HepG2 (cell line): ENCODE measurements around the gene PXDC1. TPM values are rescaled to one million over a fixed set of nuclear protein-coding genes. Genes with fewer than 3 reads are reported as not detected.

ENCODE experiments used
- E2F5 ChIP-seq: sonication (generic); formaldehyde crosslinking; conservative IDR thresholded peaks from 2 replicates; pipeline ENCODE4 v1.4.0; 2020; ENCODE audit warnings: missing genetic modification reagents
- FOSL1 ChIP-seq: sonication (generic); formaldehyde crosslinking; IDR thresholded peaks from 2 replicates; pipeline ENCODE4 v1.9.0; 2021; ENCODE audit warnings: missing genetic modification reagents, borderline replicate concordance
- HNRNPK ChIP-seq: fragments of 200-400 bp; formaldehyde crosslinking; IDR thresholded peaks from 2 replicates; pipeline ENCODE4 v1.6.1; 2018; ENCODE audit warnings: low read length, low read depth, moderate library complexity, mild to moderate bottlenecking; ENCODE audit not compliant: poor library complexity, severe bottlenecking
- KLF12 ChIP-seq: sonication (generic); formaldehyde crosslinking; IDR thresholded peaks from 2 replicates; pipeline ENCODE4 v1.4.0; 2020; ENCODE audit warnings: missing genetic modification reagents, borderline replicate concordance
- PAXIP1 ChIP-seq: sonication (generic); formaldehyde crosslinking; conservative IDR thresholded peaks from 2 replicates; pipeline ENCODE4 v1.4.0; 2020; ENCODE audit warnings: mild to moderate bottlenecking, missing genetic modification reagents, moderate library complexity
- WIZ ChIP-seq: sonication (generic); formaldehyde crosslinking; IDR thresholded peaks from 2 replicates; pipeline ENCODE4 v1.5.1; 2020; ENCODE audit warnings: mild to moderate bottlenecking, missing genetic modification reagents
- ZBTB42 ChIP-seq: sonication (generic); formaldehyde crosslinking; IDR thresholded peaks from 2 replicates; pipeline ENCODE4 v1.5.0; 2020; ENCODE audit warnings: mild to moderate bottlenecking, missing genetic modification reagents
- ZFP37 ChIP-seq: sonication (generic); formaldehyde crosslinking; IDR thresholded peaks from 2 replicates; pipeline ENCODE4 v1.4.0; 2020; ENCODE audit warnings: missing genetic modification reagents, borderline replicate concordance
- ZNF253 ChIP-seq: sonication (generic); formaldehyde crosslinking; IDR thresholded peaks from 2 replicates; pipeline ENCODE4 v1.8.0; 2022; ENCODE audit warnings: mild to moderate bottlenecking, missing genetic modification reagents, borderline replicate concordance
- ZNF264 ChIP-seq: sonication (generic); formaldehyde crosslinking; IDR thresholded peaks from 2 replicates; pipeline ENCODE4 v1.4.0; 2020; ENCODE audit warnings: missing genetic modification reagents
- ZNF33B ChIP-seq: sonication (generic); formaldehyde crosslinking; IDR thresholded peaks from 2 replicates; pipeline ENCODE4 v1.5.1; 2020; ENCODE audit warnings: mild to moderate bottlenecking, missing genetic modification reagents
- ZNF552 ChIP-seq: sonication (generic); formaldehyde crosslinking; IDR thresholded peaks from 2 replicates; pipeline ENCODE4 v1.9.0; 2022; ENCODE audit warnings: missing genetic modification reagents, mild to moderate bottlenecking, borderline replicate concordance
- ZNF564 ChIP-seq: sonication (generic); formaldehyde crosslinking; IDR thresholded peaks from 2 replicates; pipeline ENCODE4 v1.8.1; 2023; ENCODE audit warnings: mild to moderate bottlenecking, missing genetic modification reagents
- polyA plus RNA-seq, 8 experiments: library from polyadenylated mRNA; depleted of rRNA in 3 of 8; stranded (reverse) in 7 of 8; unstranded in 1 of 8; fragments of >200 nt; fragmentation: Illumina TruSeq in 4 of 8; extraction: Trizol in 4 of 8; gene quantifications; 2 replicates each; pipeline versions ENCODE4 v1.2.1 to v1.2.3, GENCODE V29; 2011 to 2016; ENCODE audit warnings: low read depth in 4 of 8, missing spikeins in 1 of 8, mixed read lengths in 1 of 8; ENCODE audit not compliant: insufficient read depth in 1 of 8
- total RNA-seq, 5 experiments: library from RNA; depleted of rRNA; stranded (reverse); fragments of >200 nt; fragmentation: Illumina TruSeq; extraction: Trizol; gene quantifications; 2 replicates each; pipeline ENCODE4 v1.2.3, GENCODE V29; 2016; ENCODE audit warnings: low read depth in 1 of 5
- TF ChIP-seq, protein P1 (sequence below): sonication (generic); formaldehyde crosslinking; IDR thresholded peaks from 2 replicates; pipeline ENCODE4 v1.5.0; 2020; ENCODE audit warnings: missing genetic modification reagents
- TF ChIP-seq, protein P2 (sequence below): sonication (generic); formaldehyde crosslinking; IDR thresholded peaks from 2 replicates; pipeline ENCODE4 v1.9.0; 2021; ENCODE audit warnings: missing genetic modification reagents, borderline replicate concordance
- TF ChIP-seq, protein P3 (sequence below): sonication (generic); formaldehyde crosslinking; conservative IDR thresholded peaks from 2 replicates; pipeline ENCODE4 v1.5.0; 2020; ENCODE audit warnings: missing genetic modification reagents
- TF ChIP-seq, protein P4 (sequence below): sonication (generic); formaldehyde crosslinking; IDR thresholded peaks from 2 replicates; pipeline ENCODE4 v1.4.0; 2020; ENCODE audit warnings: mild to moderate bottlenecking, missing genetic modification reagents
- TF ChIP-seq, protein P5 (sequence below): sonication (generic); formaldehyde crosslinking; IDR thresholded peaks from 2 replicates; pipeline ENCODE4 v1.5.1; 2020; ENCODE audit warnings: mild to moderate bottlenecking, missing genetic modification reagents, borderline replicate concordance

Gene PXDC1
- total and polyA plus RNA-seq, 2 of the 13 experiments (the other 11 are each of a cell fraction or from before 2014, with no cell fraction given): 32.4 to 34.7 TPM

GRCh38 chr6:3750317-3751076 is 1.0 kb downstream of the PXDC1 start (continued):
- TF ChIP-seq, protein P1, sequence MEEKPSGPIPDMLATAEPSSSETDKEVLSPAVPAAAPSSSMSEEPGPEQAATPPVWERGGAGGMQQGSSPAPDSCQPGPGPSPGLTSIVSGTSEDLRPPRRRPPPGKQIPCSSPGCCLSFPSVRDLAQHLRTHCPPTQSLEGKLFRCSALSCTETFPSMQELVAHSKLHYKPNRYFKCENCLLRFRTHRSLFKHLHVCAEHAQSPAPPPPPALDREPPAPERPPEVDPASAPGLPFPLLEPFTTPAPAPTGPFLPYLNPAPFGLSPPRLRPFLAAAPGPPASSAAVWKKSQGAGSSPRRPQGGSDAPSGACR: peak; percentile 92; the same call in 1 of the 2 replicates
- TF ChIP-seq ZNF552 (CRISPR knock-in tag): peak; percentile 66; the same call in 1 of the 2 replicates
- TF ChIP-seq, protein P2, sequence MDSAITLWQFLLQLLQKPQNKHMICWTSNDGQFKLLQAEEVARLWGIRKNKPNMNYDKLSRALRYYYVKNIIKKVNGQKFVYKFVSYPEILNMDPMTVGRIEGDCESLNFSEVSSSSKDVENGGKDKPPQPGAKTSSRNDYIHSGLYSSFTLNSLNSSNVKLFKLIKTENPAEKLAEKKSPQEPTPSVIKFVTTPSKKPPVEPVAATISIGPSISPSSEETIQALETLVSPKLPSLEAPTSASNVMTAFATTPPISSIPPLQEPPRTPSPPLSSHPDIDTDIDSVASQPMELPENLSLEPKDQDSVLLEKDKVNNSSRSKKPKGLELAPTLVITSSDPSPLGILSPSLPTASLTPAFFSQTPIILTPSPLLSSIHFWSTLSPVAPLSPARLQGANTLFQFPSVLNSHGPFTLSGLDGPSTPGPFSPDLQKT (CRISPR knock-in tag): no peak
- TF ChIP-seq ZNF253 (CRISPR knock-in tag): 0 out of 2 replicates have a peak, but pooled peaks have one; percentile 42
- peak; percentile 70; the same call in 1 of the 2 replicates for TF ChIP-seq KLF12 (CRISPR knock-in tag)
- TF ChIP-seq PAXIP1 (CRISPR knock-in tag): peak; percentile 43
- TF ChIP-seq E2F5 (CRISPR knock-in tag): peak; percentile 59; the same call in 1 of the 2 replicates
- no peak for TF ChIP-seq ZNF564 (CRISPR knock-in tag)
- TF ChIP-seq ZNF264 (CRISPR knock-in tag): no peak
- TF ChIP-seq WIZ: no peak; the same call in 1 of the 2 replicates
- TF ChIP-seq HNRNPK: peak; percentile 87
- TF ChIP-seq ZBTB42 (CRISPR knock-in tag): peak; percentile 87
- no peak for TF ChIP-seq ZNF33B (CRISPR knock-in tag)
- TF ChIP-seq, protein P3, sequence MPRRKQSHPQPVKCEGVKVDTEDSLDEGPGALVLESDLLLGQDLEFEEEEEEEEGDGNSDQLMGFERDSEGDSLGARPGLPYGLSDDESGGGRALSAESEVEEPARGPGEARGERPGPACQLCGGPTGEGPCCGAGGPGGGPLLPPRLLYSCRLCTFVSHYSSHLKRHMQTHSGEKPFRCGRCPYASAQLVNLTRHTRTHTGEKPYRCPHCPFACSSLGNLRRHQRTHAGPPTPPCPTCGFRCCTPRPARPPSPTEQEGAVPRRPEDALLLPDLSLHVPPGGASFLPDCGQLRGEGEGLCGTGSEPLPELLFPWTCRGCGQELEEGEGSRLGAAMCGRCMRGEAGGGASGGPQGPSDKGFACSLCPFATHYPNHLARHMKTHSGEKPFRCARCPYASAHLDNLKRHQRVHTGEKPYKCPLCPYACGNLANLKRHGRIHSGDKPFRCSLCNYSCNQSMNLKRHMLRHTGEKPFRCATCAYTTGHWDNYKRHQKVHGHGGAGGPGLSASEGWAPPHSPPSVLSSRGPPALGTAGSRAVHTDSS (CRISPR knock-in tag): no peak
- TF ChIP-seq, protein P4, sequence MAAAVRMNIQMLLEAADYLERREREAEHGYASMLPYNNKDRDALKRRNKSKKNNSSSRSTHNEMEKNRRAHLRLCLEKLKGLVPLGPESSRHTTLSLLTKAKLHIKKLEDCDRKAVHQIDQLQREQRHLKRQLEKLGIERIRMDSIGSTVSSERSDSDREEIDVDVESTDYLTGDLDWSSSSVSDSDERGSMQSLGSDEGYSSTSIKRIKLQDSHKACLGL: peak; percentile 4; the same call in 1 of the 2 replicates
- TF ChIP-seq FOSL1 (CRISPR knock-in tag): no peak
- TF ChIP-seq, protein P5, sequence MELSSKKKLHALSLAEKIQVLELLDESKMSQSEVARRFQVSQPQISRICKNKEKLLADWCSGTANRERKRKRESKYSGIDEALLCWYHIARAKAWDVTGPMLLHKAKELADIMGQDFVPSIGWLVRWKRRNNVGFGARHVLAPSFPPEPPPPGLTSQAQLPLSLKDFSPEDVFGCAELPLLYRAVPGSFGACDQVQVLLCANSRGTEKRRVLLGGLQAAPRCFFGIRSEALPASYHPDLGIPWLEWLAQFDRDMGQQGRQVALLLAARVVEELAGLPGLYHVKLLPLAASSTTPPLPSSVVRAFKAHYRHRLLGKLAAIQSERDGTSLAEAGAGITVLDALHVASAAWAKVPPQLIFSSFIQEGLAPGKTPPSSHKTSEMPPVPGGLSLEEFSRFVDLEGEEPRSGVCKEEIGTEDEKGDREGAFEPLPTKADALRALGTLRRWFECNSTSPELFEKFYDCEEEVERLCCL (CRISPR knock-in tag): no peak
- TF ChIP-seq ZFP37: no peak
